HUDEP-2 (cell line): ENCODE measurements around the gene SEPTIN3.

ENCODE experiments used
- DNase-seq, 76 experiments: peaks; one replicate each; lab custom pipeline; 2025; ENCODE audit not compliant: unreplicated experiment in 76 of 76; lab: John Stamatoyannopoulos, UW

Gene SEPTIN3

GRCh38 chr22:42001706-42002105 is 32.5 kb downstream of the SEPTIN3 start:
- DNase-seq: no peak

GRCh38 chr22:42007922-42008321 is 38.7 kb downstream of the SEPTIN3 start:
- DNase-seq: no peak

- DNase-seq: no peak
Measured at GRCh38 chr22:42010778-42011177, 41.5 kb downstream of the SEPTIN3 start.

- DNase-seq: no peak
Measured at GRCh38 chr22:42013385-42013784, 44.1 kb downstream of the SEPTIN3 start.

GRCh38 chr22:42016111-42016510 is 46.9 kb downstream of the SEPTIN3 start:
- DNase-seq: no peak

GRCh38 chr22:42018224-42018623 is 49.0 kb downstream of the SEPTIN3 start:
- DNase-seq: no peak
